Activated T-helper 1 cell treated with anti-CD3 and anti-CD28 coated beads, Interleukin-12 subunit alpha, Interleukin-12 subunit beta, Interleukin-2, Interleukin-4 antibody, amounts not matched to agents 30 ng/mL and 10 ng/mL and 1 ng/mL, durations not matched to agents 14 hours and 24 hours and 36 hours (primary cell): ENCODE results near the gene LHFPL3. TPM values are rescaled to one million over a fixed set of nuclear protein-coding genes. Genes with fewer than 3 reads are reported as not detected.

Experiments used
- DNase-seq: peaks from one replicate; pipeline ENCODE4 v3.0.0; 2021; ENCODE audit warnings: low spot score
- H3K27ac Mint-ChIP-seq: one replicate; pipeline ENCODE4 v1.8.0; 2021; ENCODE audit warnings: mild to moderate bottlenecking, mixed read lengths
- H3K27me3 Mint-ChIP-seq: one replicate; pipeline ENCODE4 v1.8.0; 2022; ENCODE audit warnings: mild to moderate bottlenecking, moderate library complexity, mixed read lengths; ENCODE audit not compliant: insufficient read depth
- H3K36me3 Mint-ChIP-seq: one replicate; pipeline ENCODE4 v1.8.0; 2021; ENCODE audit warnings: low read depth, mixed read lengths
- H3K4me1 Mint-ChIP-seq: one replicate; pipeline ENCODE4 v1.8.0; 2021; ENCODE audit warnings: low read depth, mixed read lengths
- H3K4me3 Mint-ChIP-seq: one replicate; pipeline ENCODE4 v1.8.0; 2021; ENCODE audit warnings: mild to moderate bottlenecking, moderate library complexity, mixed read lengths
- H3K9me3 Mint-ChIP-seq: one replicate; pipeline ENCODE4 v1.8.0; 2021; ENCODE audit warnings: mixed read lengths
- intact Hi-C: fragments of 100-400 bp; cut with micrococcal nuclease; formaldehyde crosslinking; loops from one replicate; pipeline ENCODE4 v1.15.1; 2024
- total RNA-seq: library from RNA; stranded (reverse); gene quantifications from 2 replicates; pipeline ENCODE4 v1.2.3, GENCODE V29; 2022

The LHFPL3 gene
- total RNA-seq, 1 donor from 2014 or later = not detected

GRCh38 chr7:104328970-104329825, 795 bp downstream of the LHFPL3 start:
- H3K4me1 Mint-ChIP-seq = peaks cover 8% of the 10 kb centered on the region
- H3K27me3 Mint-ChIP-seq = peaks cover 48% of the 10 kb centered on the region
- no peaks in the 10 kb centered on the region for H3K9me3 Mint-ChIP-seq
- peak overlapping the region; percentile 49 for H3K4me3 Mint-ChIP-seq
- intact Hi-C loops = no loop called here
- no peaks in the 10 kb centered on the region for H3K36me3 Mint-ChIP-seq
- H3K27ac Mint-ChIP-seq = no peak overlapping the region
- no peak for DNase-seq

- Mint-ChIP-seq H3K4me3 (no peak overlapping the region), H3K9me3 (no peaks in the 10 kb centered on the region), H3K27me3 (peaks cover 6% of the 10 kb centered on the region), H3K36me3 (no peaks in the 10 kb centered on the region), H3K27ac (no peak overlapping the region), H3K4me1 (no peaks in the 10 kb centered on the region)
- intact Hi-C loops = no loop called here
- DNase-seq = no peak
Observed at GRCh38 chr7:104341546-104341945, 13.1 kb downstream of the LHFPL3 start.

GRCh38 chr7:104352736-104353135, 24.3 kb downstream of the LHFPL3 start:
- H3K4me3 Mint-ChIP-seq = no peak overlapping the region
- no peaks in the 10 kb centered on the region for H3K9me3 Mint-ChIP-seq
- no peak for DNase-seq
- H3K27me3 Mint-ChIP-seq = peaks cover 2% of the 10 kb centered on the region
- intact Hi-C loops = loop anchor here (5.0 kb wide), 1 partner anchor 190 kb away; no protein-coding TSS in a partner anchor
- no peak overlapping the region for H3K27ac Mint-ChIP-seq
- H3K36me3 Mint-ChIP-seq = no peaks in the 10 kb centered on the region
- no peaks in the 10 kb centered on the region for H3K4me1 Mint-ChIP-seq

GRCh38 chr7:104357166-104357565, 28.8 kb downstream of the LHFPL3 start:
- DNase-seq = no peak
- Mint-ChIP-seq H3K36me3 (no peaks in the 10 kb centered on the region), H3K4me3 (no peak overlapping the region), H3K4me1 (no peaks in the 10 kb centered on the region), H3K27me3 (peaks cover 2% of the 10 kb centered on the region), H3K9me3 (no peaks in the 10 kb centered on the region), H3K27ac (no peak overlapping the region)
- intact Hi-C loops = no loop called here

- Mint-ChIP-seq H3K4me1 (no peaks in the 10 kb centered on the region), H3K27ac (no peak overlapping the region), H3K9me3 (no peaks in the 10 kb centered on the region), H3K4me3 (no peak overlapping the region), H3K36me3 (no peaks in the 10 kb centered on the region), H3K27me3 (no peaks in the 10 kb centered on the region)
- no peak for DNase-seq
- intact Hi-C loops = no loop called here
Observed at GRCh38 chr7:104358446-104359132, 30.2 kb downstream of the LHFPL3 start.

- Mint-ChIP-seq H3K9me3 (no peaks in the 10 kb centered on the region), H3K4me1 (no peaks in the 10 kb centered on the region), H3K27me3 (no peaks in the 10 kb centered on the region), H3K27ac (no peak overlapping the region), H3K36me3 (no peaks in the 10 kb centered on the region), H3K4me3 (no peak overlapping the region)
- DNase-seq = no peak
- intact Hi-C loops = no loop called here
Observed at GRCh38 chr7:104362756-104363155, 34.4 kb downstream of the LHFPL3 start.

GRCh38 chr7:104363355-104363754, 35.0 kb downstream of the LHFPL3 start:
- Mint-ChIP-seq H3K9me3 (no peaks in the 10 kb centered on the region), H3K27me3 (peaks cover 2% of the 10 kb centered on the region), H3K4me3 (no peak overlapping the region), H3K4me1 (peaks cover 3% of the 10 kb centered on the region), H3K27ac (no peak overlapping the region), H3K36me3 (no peaks in the 10 kb centered on the region)
- intact Hi-C loops = no loop called here
- no peak for DNase-seq

- Mint-ChIP-seq H3K9me3 (no peaks in the 10 kb centered on the region), H3K4me3 (no peak overlapping the region), H3K27me3 (peaks cover 3% of the 10 kb centered on the region), H3K4me1 (peaks cover 6% of the 10 kb centered on the region), H3K36me3 (no peaks in the 10 kb centered on the region), H3K27ac (no peak overlapping the region)
- intact Hi-C loops = no loop called here
- no peak for DNase-seq
Observed at GRCh38 chr7:104366390-104366789, 38.0 kb downstream of the LHFPL3 start.

- Mint-ChIP-seq H3K4me3 (no peak overlapping the region), H3K9me3 (no peaks in the 10 kb centered on the region), H3K4me1 (peaks cover 6% of the 10 kb centered on the region), H3K27ac (no peak overlapping the region), H3K27me3 (peaks cover 3% of the 10 kb centered on the region), H3K36me3 (no peaks in the 10 kb centered on the region)
- DNase-seq = no peak
- intact Hi-C loops = no loop called here
Observed at GRCh38 chr7:104367926-104368325, 39.5 kb downstream of the LHFPL3 start.

- Mint-ChIP-seq H3K27me3 (peaks cover 4% of the 10 kb centered on the region), H3K36me3 (no peaks in the 10 kb centered on the region), H3K4me1 (peaks cover 6% of the 10 kb centered on the region), H3K4me3 (no peak overlapping the region), H3K9me3 (no peaks in the 10 kb centered on the region), H3K27ac (no peak overlapping the region)
- no peak for DNase-seq
- intact Hi-C loops = no loop called here
Observed at GRCh38 chr7:104371216-104371979, 43.0 kb downstream of the LHFPL3 start.

- H3K4me1 Mint-ChIP-seq = peaks cover 6% of the 10 kb centered on the region
- intact Hi-C loops = no loop called here
- no peak for DNase-seq
- H3K4me3 Mint-ChIP-seq = no peak overlapping the region
- peaks cover 4% of the 10 kb centered on the region for H3K27me3 Mint-ChIP-seq
- H3K36me3 Mint-ChIP-seq = no peaks in the 10 kb centered on the region
- H3K9me3 Mint-ChIP-seq = no peaks in the 10 kb centered on the region
- no peak overlapping the region for H3K27ac Mint-ChIP-seq
Observed at GRCh38 chr7:104371980-104372357, 43.6 kb downstream of the LHFPL3 start.

GRCh38 chr7:104382616-104383015, 54.2 kb downstream of the LHFPL3 start:
- Mint-ChIP-seq H3K27ac (no peak overlapping the region), H3K4me3 (no peak overlapping the region), H3K9me3 (peaks cover under 1% of the 10 kb centered on the region), H3K4me1 (no peaks in the 10 kb centered on the region), H3K27me3 (peaks cover 2% of the 10 kb centered on the region), H3K36me3 (no peaks in the 10 kb centered on the region)
- intact Hi-C loops = no loop called here
- DNase-seq = no peak

GRCh38 chr7:104386943-104387342, 58.5 kb downstream of the LHFPL3 start:
- intact Hi-C loops = no loop called here
- Mint-ChIP-seq H3K27ac (no peak overlapping the region), H3K36me3 (no peaks in the 10 kb centered on the region), H3K27me3 (no peaks in the 10 kb centered on the region), H3K4me3 (no peak overlapping the region), H3K4me1 (no peaks in the 10 kb centered on the region), H3K9me3 (peaks cover 15% of the 10 kb centered on the region)
- no peak for DNase-seq
